ENCODE results near the gene KCTD21. TPM values are rescaled to one million over a fixed set of nuclear protein-coding genes. Genes with fewer than 3 reads are reported as not detected.

KCTD21 gene
- polyA plus RNA-seq, 1 experiment: 16.3 TPM

- ChIA-PET CTCF (interaction anchor here (1.0 to 1.2 kb wide), 2 partner anchors 26 to 371 kb away, joined by 3 read pairs; no protein-coding TSS in a partner anchor), POLR2A (no interaction called here)
- Histone ChIP-seq H3K36me3 (ENCODE audit: control insufficient read depth, insufficient read depth, low read length) (peaks cover 11% of the 10 kb centered on the region), H3K27me3 (ENCODE audit: control insufficient read depth, insufficient read depth, low read length) (no peaks in the 10 kb centered on the region), H3K4me3 (ENCODE audit: low read depth, low read length) (no peak overlapping the region)
- no peak for TF ChIP-seq CTCF (IDR thresholded peaks at IDR 0.05; ENCODE audit: insufficient read depth, low read depth, low read length)
- no peak for DNase-seq (ENCODE audit: low read depth)
Measured at GRCh38 chr11:78193806-78194205, 5.4 kb upstream of the KCTD21 start.

GRCh38 chr11:78192911-78193351 is 4.5 kb upstream of the KCTD21 start:
- Histone ChIP-seq H3K4me3 (ENCODE audit: low read depth, low read length) (no peak overlapping the region), H3K27me3 (ENCODE audit: control insufficient read depth, insufficient read depth, low read length) (no peaks in the 10 kb centered on the region), H3K36me3 (ENCODE audit: control insufficient read depth, insufficient read depth, low read length) (peaks cover 5% of the 10 kb centered on the region)
- POLR2A ChIA-PET: no interaction called here
- no peak for TF ChIP-seq CTCF (IDR thresholded peaks at IDR 0.05; ENCODE audit: insufficient read depth, low read depth, low read length)
- CTCF ChIA-PET: interaction anchor here (1.2 kb wide), 1 partner anchor 372 kb away, joined by 3 read pairs; no protein-coding TSS in a partner anchor
- no peak for DNase-seq (ENCODE audit: low read depth)

- Histone ChIP-seq H3K36me3 (ENCODE audit: control insufficient read depth, insufficient read depth, low read length) (peaks cover 4% of the 10 kb centered on the region), H3K27me3 (ENCODE audit: control insufficient read depth, insufficient read depth, low read length) (no peaks in the 10 kb centered on the region), H3K4me3 (ENCODE audit: low read depth, low read length) (no peak overlapping the region)
- no peak for DNase-seq (ENCODE audit: low read depth)
- ChIA-PET CTCF (no interaction called here), POLR2A (no interaction called here)
- TF ChIP-seq CTCF (IDR thresholded peaks at IDR 0.05; ENCODE audit: insufficient read depth, low read depth, low read length): no peak
Measured at GRCh38 chr11:78192223-78192719, 3.8 kb upstream of the KCTD21 start.

GRCh38 chr11:78190871-78191538 is 2.6 kb upstream of the KCTD21 start:
- Histone ChIP-seq H3K36me3 (ENCODE audit: control insufficient read depth, insufficient read depth, low read length) (peaks cover 4% of the 10 kb centered on the region; the same call in 1 of the 2 replicates), H3K4me3 (ENCODE audit: low read depth, low read length) (no peak overlapping the region), H3K27me3 (ENCODE audit: control insufficient read depth, insufficient read depth, low read length) (no peaks in the 10 kb centered on the region)
- POLR2A ChIA-PET: no interaction called here
- CTCF ChIA-PET: interaction anchor here (0.6 kb wide), 1 partner anchor 12 kb away, joined by 3 read pairs; no protein-coding TSS in a partner anchor
- no peak for DNase-seq (ENCODE audit: low read depth)
- no peak for TF ChIP-seq CTCF (IDR thresholded peaks at IDR 0.05; ENCODE audit: insufficient read depth, low read depth, low read length)

GRCh38 chr11:78190374-78190773 is 1.9 kb upstream of the KCTD21 start:
- ChIA-PET POLR2A (no interaction called here), CTCF (interaction anchor here (0.6 kb wide), 1 partner anchor 13 kb away, joined by 3 read pairs; no protein-coding TSS in a partner anchor)
- Histone ChIP-seq H3K27me3 (ENCODE audit: control insufficient read depth, insufficient read depth, low read length) (no peaks in the 10 kb centered on the region), H3K36me3 (ENCODE audit: control insufficient read depth, insufficient read depth, low read length) (peaks cover 4% of the 10 kb centered on the region; the same call in 1 of the 2 replicates), H3K4me3 (ENCODE audit: low read depth, low read length) (no peak overlapping the region)
- no peak for DNase-seq (ENCODE audit: low read depth)
- no peak for TF ChIP-seq CTCF (IDR thresholded peaks at IDR 0.05; ENCODE audit: insufficient read depth, low read depth, low read length)

All from BJ (cell line).